Measurements from ENCODE around the gene MYO15A.

The MYO15A gene

GRCh38 chr17:18182110-18182977, 73.8 kb downstream of the MYO15A start:
- Histone ChIP-seq H3K36me3 (ENCODE audit: control insufficient read depth, insufficient read depth, low read length) (no peaks in the 10 kb centered on the region), H3K4me3 (ENCODE audit: insufficient read depth, low read depth, low read length, poor library complexity, severe bottlenecking) (peak overlapping the region; percentile 83), H3K4me1 (ENCODE audit: control insufficient read depth, insufficient read depth, low read length, poor library complexity, severe bottlenecking) (peaks cover 27% of the 10 kb centered on the region), H3K27ac (ENCODE audit: insufficient read depth, low read length, poor library complexity, severe bottlenecking) (peak overlapping the region; percentile 86), H3K27me3 (replicated peaks; ENCODE audit: control insufficient read depth, insufficient read depth, low read length, poor library complexity, severe bottlenecking) (no peaks in the 10 kb centered on the region), H3K9me3 (ENCODE audit: control insufficient read depth, low read length) (no peaks in the 10 kb centered on the region)
- DNase-seq: no peak

GRCh38 chr17:18182978-18183333, 74.4 kb downstream of the MYO15A start:
- Histone ChIP-seq H3K9me3 (ENCODE audit: control insufficient read depth, low read length) (no peaks in the 10 kb centered on the region), H3K36me3 (ENCODE audit: control insufficient read depth, insufficient read depth, low read length) (no peaks in the 10 kb centered on the region), H3K4me1 (ENCODE audit: control insufficient read depth, insufficient read depth, low read length, poor library complexity, severe bottlenecking) (peaks cover 33% of the 10 kb centered on the region), H3K27me3 (replicated peaks; ENCODE audit: control insufficient read depth, insufficient read depth, low read length, poor library complexity, severe bottlenecking) (no peaks in the 10 kb centered on the region), H3K4me3 (ENCODE audit: insufficient read depth, low read depth, low read length, poor library complexity, severe bottlenecking) (peak overlapping the region; percentile 83), H3K27ac (ENCODE audit: insufficient read depth, low read length, poor library complexity, severe bottlenecking) (peak overlapping the region; percentile 86)
- DNase-seq: peak; percentile 60 to 77 (median 72)

- Histone ChIP-seq H3K27me3 (replicated peaks; ENCODE audit: control insufficient read depth, insufficient read depth, low read length, poor library complexity, severe bottlenecking) (no peaks in the 10 kb centered on the region), H3K4me1 (ENCODE audit: control insufficient read depth, insufficient read depth, low read length, poor library complexity, severe bottlenecking) (peaks cover 39% of the 10 kb centered on the region), H3K27ac (ENCODE audit: insufficient read depth, low read length, poor library complexity, severe bottlenecking) (peak within 1 kb of the TSS; percentile 86), H3K36me3 (ENCODE audit: control insufficient read depth, insufficient read depth, low read length) (peaks cover 5% of the 10 kb centered on the region), H3K4me3 (ENCODE audit: insufficient read depth, low read depth, low read length, poor library complexity, severe bottlenecking) (peak within 1 kb of the TSS; percentile 83), H3K9me3 (ENCODE audit: control insufficient read depth, low read length) (no peaks in the 10 kb centered on the region)
- peak; percentile 95 to 96 (median 96) for DNase-seq
Observed at GRCh38 chr17:18183334-18184142, 75.0 kb downstream of the MYO15A start, which contains the start of gene ALKBH5. ALKBH5 (plus strand) TSS chr17:18183828; CDS start chr17:18184244, 416 bp downstream.

GRCh38 chr17:18184143-18185031, 75.8 kb downstream of the MYO15A start:
- Histone ChIP-seq H3K27ac (ENCODE audit: insufficient read depth, low read length, poor library complexity, severe bottlenecking) (peak overlapping the region; percentile 86), H3K4me1 (ENCODE audit: control insufficient read depth, insufficient read depth, low read length, poor library complexity, severe bottlenecking) (peaks cover 43% of the 10 kb centered on the region), H3K9me3 (ENCODE audit: control insufficient read depth, low read length) (no peaks in the 10 kb centered on the region), H3K27me3 (replicated peaks; ENCODE audit: control insufficient read depth, insufficient read depth, low read length, poor library complexity, severe bottlenecking) (no peaks in the 10 kb centered on the region), H3K4me3 (ENCODE audit: insufficient read depth, low read depth, low read length, poor library complexity, severe bottlenecking) (peak overlapping the region; percentile 83), H3K36me3 (ENCODE audit: control insufficient read depth, insufficient read depth, low read length) (peaks cover 5% of the 10 kb centered on the region)
- peak; percentile 63 to 75 (median 74) for DNase-seq

GRCh38 chr17:18185391-18185790, 76.8 kb downstream of the MYO15A start:
- H3K4me1 ChIP-seq (ENCODE audit: control insufficient read depth, insufficient read depth, low read length, poor library complexity, severe bottlenecking): peaks cover 50% of the 10 kb centered on the region
- no peaks in the 10 kb centered on the region for H3K27me3 ChIP-seq (replicated peaks; ENCODE audit: control insufficient read depth, insufficient read depth, low read length, poor library complexity, severe bottlenecking)
- H3K4me3 ChIP-seq (ENCODE audit: insufficient read depth, low read depth, low read length, poor library complexity, severe bottlenecking): peak overlapping the region; percentile 83
- H3K36me3 ChIP-seq (ENCODE audit: control insufficient read depth, insufficient read depth, low read length): peaks cover 10% of the 10 kb centered on the region
- peak overlapping the region; percentile 86 for H3K27ac ChIP-seq (ENCODE audit: insufficient read depth, low read length, poor library complexity, severe bottlenecking)
- H3K9me3 ChIP-seq (ENCODE audit: control insufficient read depth, low read length): no peaks in the 10 kb centered on the region
- DNase-seq: no peak

GRCh38 chr17:18185832-18186626, 77.5 kb downstream of the MYO15A start:
- peaks cover 50% of the 10 kb centered on the region for H3K4me1 ChIP-seq (ENCODE audit: control insufficient read depth, insufficient read depth, low read length, poor library complexity, severe bottlenecking)
- peak overlapping the region; percentile 86 for H3K27ac ChIP-seq (ENCODE audit: insufficient read depth, low read length, poor library complexity, severe bottlenecking)
- H3K9me3 ChIP-seq (ENCODE audit: control insufficient read depth, low read length): no peaks in the 10 kb centered on the region
- H3K4me3 ChIP-seq (ENCODE audit: insufficient read depth, low read depth, low read length, poor library complexity, severe bottlenecking): peak overlapping the region; percentile 83
- no peak for DNase-seq
- peaks cover 10% of the 10 kb centered on the region for H3K36me3 ChIP-seq (ENCODE audit: control insufficient read depth, insufficient read depth, low read length)
- no peaks in the 10 kb centered on the region for H3K27me3 ChIP-seq (replicated peaks; ENCODE audit: control insufficient read depth, insufficient read depth, low read length, poor library complexity, severe bottlenecking)

- no peaks in the 10 kb centered on the region for H3K9me3 ChIP-seq (ENCODE audit: control insufficient read depth, low read length)
- DNase-seq: no peak
- H3K27ac ChIP-seq (ENCODE audit: insufficient read depth, low read length, poor library complexity, severe bottlenecking): peak overlapping the region; percentile 24
- H3K27me3 ChIP-seq (replicated peaks; ENCODE audit: control insufficient read depth, insufficient read depth, low read length, poor library complexity, severe bottlenecking): no peaks in the 10 kb centered on the region
- H3K4me3 ChIP-seq (ENCODE audit: insufficient read depth, low read depth, low read length, poor library complexity, severe bottlenecking): peak overlapping the region; percentile 83
- peaks cover 10% of the 10 kb centered on the region for H3K36me3 ChIP-seq (ENCODE audit: control insufficient read depth, insufficient read depth, low read length)
- H3K4me1 ChIP-seq (ENCODE audit: control insufficient read depth, insufficient read depth, low read length, poor library complexity, severe bottlenecking): peaks cover 50% of the 10 kb centered on the region
Observed at GRCh38 chr17:18186627-18186982, 78.0 kb downstream of the MYO15A start.

GRCh38 chr17:18187226-18187625, 78.7 kb downstream of the MYO15A start:
- H3K4me3 ChIP-seq (ENCODE audit: insufficient read depth, low read depth, low read length, poor library complexity, severe bottlenecking): peak overlapping the region; percentile 83
- H3K4me1 ChIP-seq (ENCODE audit: control insufficient read depth, insufficient read depth, low read length, poor library complexity, severe bottlenecking): peaks cover 47% of the 10 kb centered on the region
- H3K36me3 ChIP-seq (ENCODE audit: control insufficient read depth, insufficient read depth, low read length): peaks cover 10% of the 10 kb centered on the region
- no peaks in the 10 kb centered on the region for H3K27me3 ChIP-seq (replicated peaks; ENCODE audit: control insufficient read depth, insufficient read depth, low read length, poor library complexity, severe bottlenecking)
- H3K27ac ChIP-seq (ENCODE audit: insufficient read depth, low read length, poor library complexity, severe bottlenecking): no peak overlapping the region
- no peaks in the 10 kb centered on the region for H3K9me3 ChIP-seq (ENCODE audit: control insufficient read depth, low read length)
- DNase-seq: no peak
